Measurements from ENCODE around the gene ANAPC1.
"Not testable (repeated sequence)": the region's sequence is repeated elsewhere in the genome, so short reads cannot be mapped to it uniquely, and the experiment has no call there.

GRCh38 chr2:111735420-111735819, 148.6 kb downstream of the ANAPC1 start:
- not testable (repeated sequence) for TF ChIP-seq POLR2AphosphoS5 (IDR thresholded peaks at IDR 0.05; ENCODE audit: low read depth); CTCF (conservative IDR thresholded peaks at IDR 0.05; ENCODE audit: low read depth in 2 of 2)
